Measurements from ENCODE around the gene BRME1. TPM values are rescaled to one million over a fixed set of nuclear protein-coding genes. Genes with fewer than 3 reads are reported as not detected.
A peak's percentile ranks its signal among the peaks of the same experiment; 100 is the strongest.

BRME1 gene
- total and polyA plus RNA-seq, 4 experiments from 2014 or later: 0.35 to 3.8 (median 1.7) TPM

DNA sequence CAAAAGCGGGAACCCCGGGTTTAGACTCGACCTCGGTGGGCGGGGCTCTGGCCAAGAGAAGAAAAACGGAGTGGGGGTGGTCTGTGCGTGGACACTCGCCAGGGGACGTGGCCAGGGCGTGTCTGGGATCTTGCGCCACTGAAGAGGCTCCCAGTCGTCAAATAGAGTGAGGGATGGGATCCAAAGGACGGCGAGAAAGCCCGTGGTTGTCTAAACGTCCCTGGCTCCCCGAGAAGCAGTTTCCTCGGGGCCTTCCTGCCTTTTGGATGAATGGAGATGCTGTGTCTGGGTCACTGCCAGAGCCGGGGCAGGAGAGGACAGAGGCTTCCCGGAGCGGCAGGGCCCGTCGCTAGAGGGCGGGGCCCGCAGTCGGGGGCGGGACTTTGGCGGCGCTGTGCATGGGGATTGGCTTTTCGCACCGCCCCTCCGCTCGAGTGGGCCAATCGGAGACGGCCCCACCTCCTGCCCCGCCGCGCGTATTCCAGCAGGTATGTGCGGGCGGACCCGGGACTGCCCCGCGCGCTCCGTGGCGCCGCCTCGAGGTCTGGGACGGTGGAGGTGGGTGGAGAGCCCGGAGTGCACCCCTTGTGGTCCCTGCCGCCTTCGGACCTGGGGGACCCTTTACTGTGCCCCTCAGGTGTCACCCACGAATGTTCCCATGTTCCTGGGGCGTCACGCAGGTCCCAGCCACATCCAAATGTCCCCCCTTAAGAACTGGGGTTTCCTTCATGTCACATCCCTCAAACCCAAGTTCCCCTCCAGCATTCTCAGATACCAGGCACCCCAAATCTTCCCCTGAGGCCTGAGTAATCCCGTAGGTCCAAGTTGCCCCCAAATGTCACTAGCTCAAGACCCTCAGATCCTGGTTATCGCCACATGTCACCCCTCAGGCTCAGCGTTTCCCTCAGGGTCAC, 72.3 kb downstream of the BRME1 start:
- H3K36me3 Mint-ChIP-seq: peaks cover 5 to 30% of the 10 kb centered on the region in 2 donors
- H3K36me3 ChIP-seq (ENCODE audit: insufficient read depth, low read length): peaks cover 4% of the 10 kb centered on the region
- no peaks in the 10 kb centered on the region for H3K9me3 ChIP-seq (ENCODE audit: control insufficient read depth in 1 of 2, low read length in 2 of 2)
- H3K27me3 ChIP-seq (ENCODE audit: insufficient read depth, low read length): no peaks in the 10 kb centered on the region
- ChIA-PET POLR2A (ENCODE audit: partially characterized antibody) (interaction anchor here (0.8 to 9.7 kb wide), 8 partner anchors 8 to 45 kb away, joined by 3 to 204 read pairs (median 4); partner anchors contain the start of gene ZSWIM4), CTCF (ENCODE audit: partially characterized antibody) (interaction anchor here (0.8 to 5.7 kb wide), 4 partner anchors 8 to 47 kb away, joined by 3 to 37 read pairs (median 6); no protein-coding TSS in a partner anchor)
- peaks cover 49% of the 10 kb centered on the region for H3K4me1 ChIP-seq (ENCODE audit: insufficient read depth, low read length)
- intact Hi-C loops (cut with micrococcal nuclease): loop anchor here (1.0 kb wide), 2 partner anchors 14 to 38 kb away; partner anchors contain the start of gene ZSWIM4
- DNase-seq: peak; percentile 90 to 94 (median 91)
- no peaks in the 10 kb centered on the region for H3K27me3 Mint-ChIP-seq
- peak overlapping the region; percentile 96 to 100 (median 97) for H3K27ac Mint-ChIP-seq
- peaks cover 17 to 50% (median 30%) of the 10 kb centered on the region in 4 donors for H3K4me1 Mint-ChIP-seq
- peak overlapping the region; percentile 36 to 47 for H3K4me3 ChIP-seq (ENCODE audit: low read length in 2 of 2)
- peak overlapping the region; percentile 83 to 88 (median 86) for H3K4me3 Mint-ChIP-seq
- peak overlapping the region; percentile 92 for H3K27ac ChIP-seq (ENCODE audit: low read depth, low read length)
- H3K9me3 Mint-ChIP-seq: peaks cover 0 to 6% (median 0%) of the 10 kb centered on the region in 8 donors

Small RNAs within 50 kb of the gene (microRNA-seq; reads per million reads assigned to microRNA genes)
- gene MIR181C (ENCODE audit: borderline microRNAs expressed, borderline number of aligned reads, borderline replicate concordance): 407 reads per million, percentile 80 among the genes with 10 or more reads in this experiment
- gene MIR181D (ENCODE audit: borderline microRNAs expressed, borderline number of aligned reads, borderline replicate concordance): 117 reads per million, percentile 70 among the genes with 10 or more reads in this experiment

Other genes starting within 250 kb of the BRME1 start
- 10 to 100 TPM; 46.4 to 52.3 TPM for gene MRI1, start 141.6 kb downstream of the BRME1 start, total RNA-seq
- 10 to 100 TPM in 1 of 2 donors, 1 to 10 TPM in 1; 3.5 to 18.4 TPM for gene MRI1, start 141.6 kb downstream of the BRME1 start, polyA plus RNA-seq
- gene C19orf53, start 131.7 kb downstream of the BRME1 start, total RNA-seq: 10 to 100 TPM; 84.3 to 85.0 TPM
- 100 to 1,000 TPM; 207 to 257 TPM for gene C19orf53, start 131.7 kb downstream of the BRME1 start, polyA plus RNA-seq
- 1 to 10 TPM; 6.4 to 6.6 TPM for gene ZSWIM4, start 110.7 kb downstream of the BRME1 start, total RNA-seq
- 1 to 10 TPM in 1 of 2 donors, under 1 TPM in 1; 0.33 to 1.6 TPM for gene ZSWIM4, start 110.7 kb downstream of the BRME1 start, polyA plus RNA-seq
- gene NANOS3, start 29.0 kb downstream of the BRME1 start, total RNA-seq: not detected
- not detected for gene NANOS3, start 29.0 kb downstream of the BRME1 start, polyA plus RNA-seq
- gene CC2D1A, start 84 bp upstream of the BRME1 start, total RNA-seq: 10 to 100 TPM; 32.9 to 37.1 TPM
- gene CC2D1A, start 84 bp upstream of the BRME1 start, polyA plus RNA-seq: 10 to 100 TPM in 1 of 2 donors, 1 to 10 TPM in 1; 3.8 to 13.9 TPM
- gene PODNL1, start 32.3 kb upstream of the BRME1 start, total RNA-seq: not detected
- gene PODNL1, start 32.3 kb upstream of the BRME1 start, polyA plus RNA-seq: not detected
- 10 to 100 TPM; 92.9 to 96.7 TPM for gene DCAF15, start 46.4 kb upstream of the BRME1 start, total RNA-seq
- gene DCAF15, start 46.4 kb upstream of the BRME1 start, polyA plus RNA-seq: 1 to 10 TPM; 4.9 to 7.2 TPM
- gene RFX1, start 100.2 kb upstream of the BRME1 start, total RNA-seq: 10 to 100 TPM; 17.4 to 17.8 TPM
- 1 to 10 TPM in 1 of 2 donors, not detected in 1; 2.5 TPM for gene RFX1, start 100.2 kb upstream of the BRME1 start, polyA plus RNA-seq
- not detected for gene RLN3, start 122.0 kb upstream of the BRME1 start, total RNA-seq
- under 1 TPM in 1 of 2 donors, not detected in 1; 0.41 TPM for gene RLN3, start 122.0 kb upstream of the BRME1 start, polyA plus RNA-seq
- gene IL27RA, start 125.6 kb upstream of the BRME1 start, total RNA-seq: 10 to 100 TPM; 74.3 to 76.2 TPM
- gene IL27RA, start 125.6 kb upstream of the BRME1 start, polyA plus RNA-seq: 100 to 1,000 TPM; 101 to 104 TPM
- gene PALM3, start 156.0 kb upstream of the BRME1 start, total RNA-seq: not detected
- gene PALM3, start 156.0 kb upstream of the BRME1 start, polyA plus RNA-seq: not detected
- gene MISP3, start 166.7 kb upstream of the BRME1 start, total RNA-seq: 1 to 10 TPM; 1.3 to 1.6 TPM
- 1 to 10 TPM in 1 of 2 donors, under 1 TPM in 1; 0.68 to 1.1 TPM for gene MISP3, start 166.7 kb upstream of the BRME1 start, polyA plus RNA-seq
- gene C19orf67, start 179.7 kb upstream of the BRME1 start, total RNA-seq: under 1 TPM in 1 of 2 experiments, not detected in 1; 0.55 TPM
- not detected for gene C19orf67, start 179.7 kb upstream of the BRME1 start, polyA plus RNA-seq
- 10 to 100 TPM; 36.7 to 43.3 TPM for gene SAMD1, start 184.6 kb upstream of the BRME1 start, total RNA-seq
- gene SAMD1, start 184.6 kb upstream of the BRME1 start, polyA plus RNA-seq: 1 to 10 TPM in 1 of 2 donors, under 1 TPM in 1; 0.16 to 2.4 TPM
- gene PRKACA, start 211.6 kb upstream of the BRME1 start, total RNA-seq: 10 to 100 TPM; 48.9 to 51.7 TPM
- 1 to 10 TPM in 1 of 2 donors, under 1 TPM in 1; 0.42 to 2.2 TPM for gene PRKACA, start 211.6 kb upstream of the BRME1 start, polyA plus RNA-seq
- 1 to 10 TPM; 2.3 to 3.0 TPM for gene ASF1B, start 230.5 kb upstream of the BRME1 start, total RNA-seq
- 1 to 10 TPM; 1.8 to 3.0 TPM for gene ASF1B, start 230.5 kb upstream of the BRME1 start, polyA plus RNA-seq